HG02678 (cell line): ENCODE measurements around the gene ARL5B.
"Not testable (repeated sequence)": the region's sequence is repeated elsewhere in the genome, so short reads cannot be mapped to it uniquely, and the experiment has no call there.

ENCODE experiments used
- ATAC-seq: cut with Tn5 transposase; IDR thresholded peaks from one replicate; pipeline ENCODE4 v1.9.1; 2021; ENCODE audit warnings: mild to moderate bottlenecking, moderate library complexity; ENCODE audit not compliant: unreplicated experiment

The ARL5B gene

DNA sequence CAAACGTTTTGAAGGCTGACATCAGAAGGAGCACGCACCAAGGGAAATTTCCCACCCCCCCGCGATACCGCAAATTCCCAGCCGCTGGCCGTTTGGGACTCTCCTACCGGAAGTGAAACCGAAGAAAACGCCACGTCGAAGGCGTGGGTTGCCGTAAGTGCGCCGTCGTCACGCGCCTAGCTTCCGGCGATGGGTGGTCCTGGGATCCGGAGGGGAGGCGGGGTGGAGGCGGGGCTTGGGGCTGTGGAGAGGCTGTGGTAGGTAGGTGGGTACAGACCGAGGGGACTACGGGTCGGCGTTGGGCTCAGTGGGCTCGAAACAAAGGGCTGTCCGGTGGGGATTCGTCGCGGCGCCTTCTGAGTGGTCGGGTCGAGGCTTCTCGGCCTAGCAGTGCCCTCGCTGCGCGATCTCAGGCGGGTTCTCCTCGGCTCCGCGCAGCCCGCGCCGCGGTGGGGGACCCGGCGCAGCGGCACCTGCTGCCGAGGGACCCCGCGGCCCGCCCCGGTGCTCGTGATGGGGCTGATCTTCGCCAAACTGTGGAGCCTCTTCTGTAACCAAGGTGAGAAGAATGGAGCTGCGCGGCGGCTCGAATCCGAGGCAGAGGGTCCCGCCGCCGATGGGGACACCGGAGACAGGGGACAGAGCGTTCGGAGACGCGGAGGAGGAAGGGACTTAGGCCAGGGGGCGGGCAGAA lies at the start of gene ARL5B:
Gene ARL5B, plus strand, starts transcription at position 307 of the 694 bp plus-strand sequence. Its CDS starts 207 bp downstream, at position 514.
- peak; percentile 91 for ATAC-seq

DNA sequence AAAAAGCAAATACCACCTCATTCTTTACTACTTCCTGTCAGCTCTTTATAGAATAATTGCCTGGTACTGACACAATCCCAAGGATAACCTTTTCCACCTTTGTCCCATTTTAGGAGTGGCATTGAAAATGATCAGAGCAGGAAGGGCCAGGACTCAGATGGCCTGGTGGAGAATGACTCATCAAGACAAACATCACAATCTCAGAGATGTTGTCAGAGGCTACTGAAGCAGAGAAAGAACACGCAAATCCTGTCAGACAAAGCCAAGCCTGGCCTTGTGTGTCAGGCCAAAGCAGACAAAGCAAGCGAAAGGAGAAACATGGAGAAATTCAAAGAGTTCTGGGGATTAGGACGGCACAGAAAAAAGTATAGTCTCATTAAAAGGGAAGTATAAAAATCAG lies 48.7 kb upstream of the ARL5B start:
- ATAC-seq = no peak

DNA sequence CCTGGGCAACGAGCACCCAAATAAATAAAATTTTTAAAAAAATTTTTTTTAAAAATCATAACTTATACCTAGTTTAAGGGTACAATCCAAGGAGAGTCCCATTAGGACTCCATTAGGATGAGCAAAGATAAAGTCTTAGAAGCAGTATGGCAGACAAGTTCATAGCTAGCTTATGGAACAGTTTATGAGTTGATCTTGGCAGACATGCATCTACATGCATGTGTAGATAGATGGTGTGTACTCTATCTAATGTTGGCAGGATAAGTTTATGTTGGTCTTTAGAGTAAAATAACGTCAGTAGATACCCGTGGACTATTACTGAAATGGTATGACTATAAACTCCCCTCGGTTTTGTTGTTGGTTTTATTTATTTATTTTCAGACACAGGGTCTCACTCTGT lies 48.1 kb upstream of the ARL5B start:
- ATAC-seq = no peak

DNA sequence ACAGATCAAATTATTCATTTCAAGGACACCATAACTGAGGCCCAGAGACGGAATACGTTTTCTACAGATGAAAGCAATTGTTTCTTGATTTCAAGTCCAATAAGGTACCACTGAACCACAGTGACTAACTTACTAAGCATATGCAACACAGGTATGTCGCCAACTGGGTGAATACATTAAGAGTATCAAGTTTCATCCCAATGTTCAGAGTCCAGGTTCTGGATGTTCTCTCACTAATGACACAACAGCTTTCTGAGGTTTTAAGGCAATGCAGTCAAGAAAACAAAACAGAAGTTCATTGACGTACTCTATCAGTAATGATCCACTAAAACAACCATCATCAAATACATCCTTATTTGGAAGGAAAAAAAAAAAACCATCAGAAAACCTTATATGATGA lies 43.6 kb upstream of the ARL5B start:
- ATAC-seq = no peak

DNA sequence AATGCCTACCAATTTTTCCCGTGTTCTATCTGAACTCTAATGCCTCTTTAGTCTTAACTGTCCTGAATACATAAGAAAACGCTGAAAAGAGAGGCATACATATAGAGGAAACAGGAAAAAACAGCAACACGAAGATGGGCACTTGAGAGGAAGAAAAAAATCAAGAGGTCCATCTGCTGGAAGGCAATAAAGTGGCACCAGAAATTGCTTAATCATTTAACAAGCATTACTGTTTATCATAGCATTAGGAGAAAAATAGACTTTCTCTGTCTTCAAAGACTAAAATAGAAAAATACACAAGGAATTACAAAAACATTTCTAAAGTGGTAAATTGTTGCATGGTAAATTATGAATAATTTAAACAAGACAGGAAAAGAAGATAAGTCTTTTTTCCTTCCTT lies 42.9 kb upstream of the ARL5B start:
- no peak for ATAC-seq

GRCh38 chr10:18619016-18619415 lies 40.2 kb upstream of the ARL5B start:
- ATAC-seq = no peak

GRCh38 chr10:18620856-18621255 lies 38.4 kb upstream of the ARL5B start:
- ATAC-seq = no peak

DNA sequence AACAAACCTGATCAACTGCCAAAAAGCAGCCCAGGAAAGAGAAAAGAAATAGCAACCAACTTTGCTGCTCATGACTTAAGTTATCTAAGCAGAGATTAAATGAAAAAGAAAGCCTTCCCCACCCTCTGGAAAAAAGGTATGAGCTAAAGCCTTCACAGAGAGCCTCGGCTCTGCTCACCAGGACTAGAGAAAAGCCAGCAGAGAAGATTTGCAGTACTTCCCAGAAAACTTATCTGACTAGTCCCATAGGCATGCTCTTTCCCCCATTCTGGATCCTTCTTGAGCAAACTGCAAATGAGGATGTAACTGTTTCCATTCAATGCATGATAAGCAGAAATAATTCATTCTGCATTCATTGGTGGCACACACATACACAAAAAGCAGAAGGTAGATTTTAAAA lies 35.6 kb upstream of the ARL5B start:
- ATAC-seq = not testable (repeated sequence)

DNA sequence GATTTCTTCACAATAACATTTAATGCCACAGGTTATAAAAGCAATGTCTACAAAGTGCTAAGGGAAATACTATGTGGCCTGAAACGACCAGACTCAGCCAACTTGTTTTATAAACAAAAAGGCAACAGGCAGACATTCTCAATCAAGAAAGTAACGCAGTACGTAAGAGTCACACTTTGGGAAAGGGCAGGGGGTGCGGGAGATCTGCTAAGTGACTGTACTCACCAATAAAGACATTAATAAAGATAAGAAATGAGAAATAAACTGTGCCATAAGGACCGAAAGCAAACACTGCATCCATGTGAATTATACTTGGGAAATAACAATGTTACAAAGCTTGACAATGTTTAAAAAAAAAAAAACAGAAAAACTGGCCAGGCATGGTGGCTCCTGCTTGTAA lies 33.3 kb upstream of the ARL5B start:
- no peak for ATAC-seq

DNA sequence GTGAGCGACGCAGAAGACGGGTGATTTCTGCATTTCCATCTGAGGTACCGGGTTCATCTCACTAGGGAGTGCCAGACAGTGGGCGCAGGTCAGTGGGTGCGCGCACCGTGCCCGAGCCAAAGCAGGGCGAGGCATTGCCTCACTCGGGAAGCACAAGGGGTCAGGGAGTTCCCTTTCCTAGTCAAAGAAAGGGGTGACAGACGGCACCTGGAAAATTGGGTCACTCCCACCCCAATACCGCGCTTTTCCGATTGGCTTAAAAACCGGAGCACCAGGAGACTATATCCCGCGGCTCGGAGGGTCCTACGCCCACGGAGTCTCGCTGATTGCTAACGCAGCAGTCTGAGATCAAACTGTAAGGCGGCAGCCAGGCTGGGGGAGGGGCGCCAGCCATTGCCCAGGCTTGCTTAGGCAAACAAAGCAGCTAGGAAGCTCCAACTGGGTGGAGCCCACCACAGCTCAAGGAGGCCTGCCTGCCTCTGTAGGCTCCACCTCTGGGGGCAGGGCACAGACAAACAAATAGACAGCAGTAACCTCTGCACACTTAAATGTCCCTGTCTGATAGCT lies 31.7 kb upstream of the ARL5B start:
- ATAC-seq = not testable (repeated sequence)

GRCh38 chr10:18632500-18632899 lies 26.7 kb upstream of the ARL5B start:
- not testable (repeated sequence) for ATAC-seq

DNA sequence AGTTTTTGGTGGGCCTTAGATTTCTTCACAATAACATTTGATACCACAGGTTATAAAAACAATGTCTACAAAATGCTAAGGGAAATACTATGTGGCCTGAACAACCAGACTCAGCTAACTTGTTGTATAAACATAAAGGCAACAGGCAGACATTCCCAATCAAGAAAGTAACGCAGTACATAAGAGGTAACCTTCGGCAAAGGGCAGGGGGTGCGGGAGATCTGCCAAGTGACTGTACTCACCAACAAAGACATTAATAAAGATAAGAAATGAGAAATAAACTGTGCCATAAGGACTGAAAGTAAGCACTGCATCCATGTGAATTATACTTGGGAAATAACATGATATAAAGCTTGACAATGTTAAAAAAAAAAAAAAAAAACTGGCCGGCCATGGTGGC lies 23.2 kb upstream of the ARL5B start:
- ATAC-seq = no peak

DNA sequence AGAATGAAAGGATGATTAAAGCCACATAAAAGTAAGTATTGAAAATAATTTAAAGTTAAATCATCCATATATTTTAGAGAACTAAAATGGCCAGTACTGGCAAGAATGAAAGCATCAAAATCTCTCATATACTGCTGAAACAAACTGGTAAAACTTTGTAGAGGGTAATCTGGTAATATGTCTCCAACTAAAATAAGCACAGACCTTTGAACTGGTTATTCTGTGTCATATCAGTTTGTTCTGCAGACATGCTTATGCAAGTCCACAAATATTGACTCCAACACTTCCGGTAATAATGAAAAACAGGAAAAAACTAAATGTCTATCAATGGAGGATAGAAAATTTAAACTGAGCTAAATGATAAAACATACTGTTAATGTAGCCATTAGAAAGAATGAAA lies 21.8 kb upstream of the ARL5B start:
- ATAC-seq = not testable (repeated sequence)

DNA sequence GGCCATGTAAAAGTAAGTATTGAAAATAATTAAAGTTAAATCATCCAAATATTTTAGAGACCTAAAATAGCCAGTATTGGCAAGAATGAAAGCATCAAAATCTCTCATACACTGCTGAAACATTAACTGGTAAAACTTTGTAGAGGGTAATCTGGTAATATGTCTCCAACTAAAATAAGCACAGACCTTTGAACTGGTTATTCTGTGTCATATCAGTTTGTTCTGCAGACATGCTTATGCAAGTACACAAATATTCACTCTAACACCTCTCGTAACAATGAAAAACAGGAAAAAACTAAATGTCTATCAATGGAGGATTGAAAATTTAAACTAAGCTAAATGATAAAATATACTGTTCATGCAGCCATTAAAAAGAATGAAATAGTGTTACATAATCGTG lies 19.5 kb upstream of the ARL5B start:
- ATAC-seq = not testable (repeated sequence)

DNA sequence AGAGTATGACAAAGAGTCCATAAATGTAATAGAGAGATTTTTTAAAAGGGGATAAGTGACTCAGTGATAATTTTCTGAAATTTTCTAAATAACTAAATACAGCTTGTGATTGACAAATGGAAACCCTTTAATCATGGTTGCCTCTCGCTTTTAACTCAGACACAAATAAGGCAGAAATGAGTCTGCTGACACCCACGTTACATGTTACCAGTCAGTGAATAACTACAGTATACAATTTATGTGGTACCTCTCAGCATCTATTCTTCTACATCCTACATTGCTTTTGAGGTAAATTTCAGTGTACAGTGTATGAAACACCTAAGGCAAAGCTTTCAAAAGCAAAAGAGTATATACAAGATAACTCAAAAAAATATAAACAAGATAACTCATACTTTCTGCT lies 12.1 kb upstream of the ARL5B start:
- ATAC-seq = no peak

GRCh38 chr10:18647945-18648344 lies 11.3 kb upstream of the ARL5B start:
- no peak for ATAC-seq

DNA sequence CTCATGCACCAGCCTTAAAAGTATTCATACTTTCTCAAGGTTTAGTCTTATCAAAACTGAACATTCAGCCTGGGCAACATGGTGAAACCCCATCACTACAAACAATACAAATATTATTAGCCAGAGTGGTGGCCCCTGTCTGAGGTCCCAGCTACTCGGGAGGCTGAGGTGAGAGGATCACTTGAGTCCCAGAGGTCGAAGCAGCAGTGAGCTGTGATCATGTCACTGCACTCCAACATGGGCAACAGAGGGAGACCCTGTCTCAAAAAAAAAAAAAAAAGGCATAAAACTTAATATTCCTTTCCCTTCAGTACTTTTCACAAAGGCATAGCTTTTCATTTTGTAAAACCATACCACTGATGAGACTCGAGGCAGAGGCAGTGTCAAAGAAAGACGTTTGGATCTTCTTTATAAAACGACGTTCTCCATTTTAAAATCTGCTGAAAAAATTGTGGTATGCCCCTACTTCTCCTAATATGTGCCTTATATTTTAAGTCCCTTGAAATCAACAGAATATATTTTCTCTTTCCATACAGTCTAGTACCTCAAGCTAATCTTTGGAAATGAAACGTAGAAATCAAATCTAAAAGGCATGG lies 9.8 kb upstream of the ARL5B start:
- no peak for ATAC-seq

DNA sequence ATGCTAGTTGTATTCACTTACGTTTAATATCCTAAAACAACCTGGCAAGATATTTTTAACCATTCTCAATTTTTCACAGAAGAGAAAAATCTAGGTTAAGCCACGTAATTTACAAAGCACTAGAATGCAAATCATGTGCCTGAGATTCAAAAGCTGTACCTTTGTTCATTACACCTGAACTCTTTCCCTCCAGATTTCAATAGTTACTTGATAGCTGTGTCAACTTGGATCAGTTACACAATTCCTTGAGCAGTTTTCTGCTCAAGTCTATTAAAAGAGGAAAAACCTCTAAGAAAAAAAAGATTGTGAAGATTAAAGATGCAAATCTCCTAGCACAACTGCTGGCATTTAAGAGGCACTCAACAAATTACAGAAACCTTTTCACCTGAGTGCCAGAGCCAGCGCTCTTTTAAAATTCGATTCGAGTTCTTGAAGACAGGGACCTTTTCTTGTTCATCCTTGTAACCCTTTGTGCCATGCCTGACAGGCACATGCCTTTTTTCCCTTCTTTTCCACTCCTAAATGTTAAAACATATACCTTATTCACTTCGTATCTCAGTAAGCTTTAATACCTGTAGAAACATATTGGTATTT lies 8.7 kb upstream of the ARL5B start:
- ATAC-seq = no peak

- ATAC-seq = peak; percentile 99
Observed at GRCh38 chr10:18651324-18652007, 7.8 kb upstream of the ARL5B start, which contains the start of gene NSUN6. Gene NSUN6, minus strand, starts transcription at chr10:18651587. Its CDS starts 384 bp downstream, at chr10:18651203.

GRCh38 chr10:18653112-18653511 lies 6.1 kb upstream of the ARL5B start:
- no peak for ATAC-seq

GRCh38 chr10:18656724-18657123 lies 2.5 kb upstream of the ARL5B start:
- no peak for ATAC-seq
